NCI-H2107 treated with DMSO at 0.1 percent for 48 hours (cell line): Measurements from ENCODE around the gene PGK1.

Experiments used
- DNase-seq: peaks from one replicate; lab custom pipeline; 2025; ENCODE audit not compliant: unreplicated experiment; lab: John Stamatoyannopoulos, UW

The PGK1 gene

GRCh38 chrX:78165425-78165824 lies 61.4 kb downstream of the PGK1 start:
- DNase-seq = no peak

GRCh38 chrX:78168065-78168464 lies 64.0 kb downstream of the PGK1 start:
- peak; percentile 34 for DNase-seq
